HG03457 (cell line): ENCODE measurements around the gene ELOVL5.
"Not testable (repeated sequence)": the region's sequence is repeated elsewhere in the genome, so short reads cannot be mapped to it uniquely, and the experiment has no call there.

Source experiments
- ATAC-seq: cut with Tn5 transposase; IDR thresholded peaks from one replicate; pipeline ENCODE4 v1.9.1; 2021; ENCODE audit warnings: moderate number of reproducible peaks; ENCODE audit not compliant: unreplicated experiment

Gene ELOVL5, protein sequence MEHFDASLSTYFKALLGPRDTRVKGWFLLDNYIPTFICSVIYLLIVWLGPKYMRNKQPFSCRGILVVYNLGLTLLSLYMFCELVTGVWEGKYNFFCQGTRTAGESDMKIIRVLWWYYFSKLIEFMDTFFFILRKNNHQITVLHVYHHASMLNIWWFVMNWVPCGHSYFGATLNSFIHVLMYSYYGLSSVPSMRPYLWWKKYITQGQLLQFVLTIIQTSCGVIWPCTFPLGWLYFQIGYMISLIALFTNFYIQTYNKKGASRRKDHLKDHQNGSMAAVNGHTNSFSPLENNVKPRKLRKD

DNA sequence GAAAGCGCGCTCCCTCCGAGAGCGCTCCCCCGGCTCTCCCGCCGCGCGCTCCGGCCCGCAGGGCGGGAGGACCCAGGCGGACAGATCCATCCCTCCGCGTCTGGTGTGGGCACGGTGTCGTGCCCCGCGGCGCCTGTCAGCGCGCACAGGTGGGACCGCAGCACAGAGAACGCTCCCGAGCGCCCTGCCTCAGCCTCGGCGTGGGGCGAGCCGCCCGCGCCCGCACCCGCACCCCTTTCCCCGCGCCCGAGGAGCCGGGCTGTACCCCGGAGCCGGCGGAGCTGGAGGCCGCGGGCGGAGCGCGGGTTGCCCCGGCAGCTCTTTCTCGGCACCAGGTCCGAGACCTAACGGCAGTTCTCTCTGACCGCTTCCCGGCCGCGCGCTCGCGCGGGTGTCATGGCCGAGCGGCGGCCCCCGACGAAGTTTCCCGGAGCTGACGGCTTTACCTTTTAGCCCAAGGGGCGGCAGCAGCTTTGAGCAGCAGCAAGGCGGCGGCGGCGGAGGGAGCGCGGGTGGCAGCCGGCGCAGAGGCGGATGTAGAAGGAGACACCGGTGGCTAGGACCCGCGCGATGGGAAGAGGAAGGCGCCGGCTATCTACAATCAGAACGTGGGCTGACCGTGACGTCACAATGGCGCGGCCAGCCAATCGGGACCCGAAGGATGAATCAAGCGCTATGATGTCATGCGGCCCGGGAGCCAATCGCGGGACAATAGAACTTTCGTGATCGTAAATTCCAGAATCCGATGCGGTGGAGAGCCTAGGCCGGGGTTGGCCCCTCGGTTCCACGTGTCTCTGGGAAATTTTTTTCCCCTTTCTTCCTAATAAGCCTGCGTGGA, at the start of gene ELOVL5:
Gene ELOVL5 (minus strand): TSS at position 580 of the 838 bp plus-strand sequence. CDS start 53,251 bp downstream, outside the sequence.
- peak; percentile 58 for ATAC-seq

DNA sequence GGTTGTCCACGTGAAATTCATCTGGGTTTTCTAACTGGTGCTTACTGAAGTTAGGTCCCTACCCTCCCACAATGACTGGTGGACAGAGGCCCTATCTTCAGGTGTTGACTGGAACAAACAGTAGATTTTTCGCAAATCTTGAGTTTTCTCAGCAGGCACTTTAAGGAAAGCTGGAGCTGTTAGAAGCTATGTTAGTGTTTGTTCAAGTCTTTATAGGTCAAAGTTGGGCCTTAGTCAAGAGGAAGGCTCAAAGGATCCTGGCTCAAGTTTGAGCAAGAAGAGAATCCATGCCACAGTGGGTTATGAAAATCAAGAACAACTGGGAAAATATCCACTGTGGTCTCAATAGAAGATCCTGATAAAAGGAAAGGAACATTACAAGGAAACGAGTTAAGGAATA, 48.5 kb upstream of the ELOVL5 start:
- no peak for ATAC-seq

DNA sequence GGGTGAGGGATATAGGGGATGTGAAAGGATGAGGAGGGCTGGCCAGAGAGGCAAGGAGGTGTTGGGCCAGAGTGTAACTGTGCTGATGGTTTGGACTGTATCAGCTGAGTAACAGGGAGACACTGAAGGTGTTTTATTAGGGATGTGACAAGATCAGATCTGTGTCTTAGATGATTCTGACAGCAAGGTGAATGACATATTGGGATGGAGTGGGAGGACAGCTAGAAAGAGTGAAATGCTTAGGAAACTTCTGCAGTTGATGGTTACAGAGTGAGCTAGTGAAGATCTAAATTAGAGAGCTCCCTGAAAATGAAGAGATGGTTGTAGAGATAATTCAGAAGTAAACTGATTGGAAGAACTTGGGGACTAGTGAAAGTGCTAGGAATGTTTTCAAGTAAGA, 47.2 kb upstream of the ELOVL5 start:
- no peak for ATAC-seq

DNA sequence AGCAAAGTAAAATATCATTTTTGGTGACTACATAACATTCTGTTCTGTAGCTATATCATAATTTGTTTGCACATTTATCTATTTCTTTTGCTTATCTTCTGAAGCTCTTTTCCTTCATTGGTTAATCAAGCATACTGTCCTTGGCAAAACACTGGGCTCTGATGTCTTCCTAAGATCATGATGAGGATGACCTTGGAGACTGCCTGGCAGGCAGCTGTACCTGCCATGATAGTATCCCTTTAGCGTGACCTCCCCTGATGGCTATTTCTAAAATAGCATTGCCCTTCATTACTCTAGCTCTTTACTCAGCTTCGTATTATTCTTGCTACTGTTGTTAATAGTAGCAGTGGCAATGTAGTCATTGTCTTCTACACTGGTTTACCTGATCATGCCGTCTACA, 46.0 kb upstream of the ELOVL5 start:
- no peak for ATAC-seq

DNA sequence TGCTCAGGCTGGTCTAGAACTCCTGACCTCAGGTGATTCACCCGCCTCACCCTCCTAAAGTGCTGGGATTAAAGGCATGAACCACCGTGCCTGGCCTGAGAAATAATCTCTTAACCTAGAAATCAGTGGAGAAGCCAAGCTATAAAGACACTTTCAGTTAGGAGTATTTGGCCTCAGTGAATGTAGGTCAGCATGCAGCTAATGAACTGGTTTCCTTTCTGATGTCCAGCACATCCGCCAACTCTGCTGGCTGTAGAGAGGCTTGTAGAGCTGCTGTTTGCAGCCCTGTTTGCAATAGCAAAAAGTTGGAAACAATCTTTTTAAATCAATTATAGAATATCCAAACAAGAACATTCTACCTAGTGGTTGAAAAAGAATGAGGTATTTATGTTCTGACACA, 42.4 kb upstream of the ELOVL5 start:
- ATAC-seq = no peak

DNA sequence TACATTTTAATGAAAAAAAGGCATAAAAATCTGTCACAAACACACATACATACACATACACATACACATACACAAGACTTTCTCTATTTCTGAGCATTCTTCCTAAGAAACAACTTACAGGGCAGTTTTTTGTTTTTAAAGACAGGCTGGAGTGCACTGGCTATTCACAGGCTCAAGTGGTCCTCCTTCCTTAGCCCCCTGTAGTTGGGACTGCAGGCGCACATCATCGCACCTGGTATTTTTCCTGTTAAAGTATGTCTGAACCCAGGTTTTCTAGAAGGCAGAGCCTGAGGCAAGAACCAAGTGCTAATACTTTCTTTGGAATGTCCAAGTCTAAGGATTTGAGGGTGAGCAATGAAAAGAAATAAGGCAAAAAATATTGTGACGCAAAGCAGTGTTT, 41.3 kb upstream of the ELOVL5 start:
- no peak for ATAC-seq

DNA sequence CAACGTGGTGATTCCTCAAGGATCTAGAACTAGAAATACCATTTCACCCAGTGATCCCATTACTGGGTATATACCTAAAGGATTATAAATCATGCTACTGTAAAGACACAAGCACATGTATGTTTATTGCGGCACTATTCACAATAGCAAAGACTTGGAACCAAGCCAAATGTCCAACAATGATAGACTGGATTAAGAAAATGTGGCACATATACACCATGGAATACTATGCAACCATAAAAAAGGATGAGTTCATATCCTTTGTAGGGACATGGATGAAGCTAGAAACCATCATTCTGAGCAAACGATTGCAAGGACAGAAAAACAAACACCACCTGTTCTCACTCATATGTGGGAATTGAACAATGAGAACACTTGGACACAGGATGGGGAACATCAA, 39.9 kb upstream of the ELOVL5 start:
- not testable (repeated sequence) for ATAC-seq

DNA sequence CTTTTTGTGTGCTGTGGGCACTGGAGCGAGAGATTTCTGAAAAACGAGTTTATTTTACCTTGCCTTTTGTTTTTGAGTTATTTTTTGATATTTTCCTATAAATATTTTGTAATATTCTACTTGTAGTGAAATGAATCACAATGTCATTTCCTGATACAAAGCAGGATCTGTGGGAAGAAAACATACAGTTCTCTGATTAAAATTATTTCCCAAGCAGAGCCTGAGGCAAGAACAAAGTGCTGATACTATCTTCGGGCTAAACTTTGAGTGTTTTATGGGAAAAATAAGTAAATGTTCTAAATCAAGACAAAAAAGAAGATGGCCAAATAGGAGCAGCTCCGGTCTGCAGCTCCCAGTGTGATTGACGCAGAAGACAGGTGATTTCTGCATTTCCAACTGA, 33.7 kb upstream of the ELOVL5 start:
- no peak for ATAC-seq

DNA sequence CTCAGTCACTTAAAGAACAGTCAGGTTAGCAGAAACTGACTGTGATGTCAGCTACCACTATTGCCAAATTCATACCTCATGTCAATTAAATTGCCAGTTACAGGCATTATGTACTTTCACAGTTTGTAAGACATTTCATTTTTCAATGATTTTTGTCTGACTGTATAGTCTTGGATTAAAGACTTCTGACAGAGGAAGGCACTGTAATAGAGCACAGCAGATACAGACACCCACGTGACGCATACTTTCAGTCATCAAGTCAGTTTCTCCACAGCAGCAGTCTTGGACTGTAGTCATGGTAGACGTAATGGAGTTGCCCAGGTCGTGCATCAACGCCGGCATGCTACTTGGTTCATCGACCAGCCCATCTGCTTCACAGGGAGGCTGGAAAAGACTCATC, 29.5 kb upstream of the ELOVL5 start:
- no peak for ATAC-seq

DNA sequence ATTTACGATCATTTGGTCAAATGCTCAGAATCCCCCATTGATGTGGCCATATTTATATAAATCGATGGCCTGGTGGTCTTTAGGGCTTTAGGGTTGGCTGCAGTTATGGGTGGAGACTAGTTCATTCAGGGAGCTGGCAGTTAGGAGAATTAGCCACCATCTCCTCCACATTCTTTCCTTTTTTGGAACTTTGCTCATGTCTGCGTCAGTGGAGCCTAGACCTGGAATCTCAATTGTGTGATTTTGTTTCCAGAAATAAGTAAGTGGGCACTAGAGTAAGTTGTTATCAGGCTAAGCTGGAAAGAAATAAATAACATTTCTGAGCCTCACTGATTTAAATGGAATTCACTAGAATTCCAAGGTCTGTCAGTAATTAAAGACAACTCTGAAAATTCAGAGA, 29.0 kb upstream of the ELOVL5 start:
- ATAC-seq = no peak

DNA sequence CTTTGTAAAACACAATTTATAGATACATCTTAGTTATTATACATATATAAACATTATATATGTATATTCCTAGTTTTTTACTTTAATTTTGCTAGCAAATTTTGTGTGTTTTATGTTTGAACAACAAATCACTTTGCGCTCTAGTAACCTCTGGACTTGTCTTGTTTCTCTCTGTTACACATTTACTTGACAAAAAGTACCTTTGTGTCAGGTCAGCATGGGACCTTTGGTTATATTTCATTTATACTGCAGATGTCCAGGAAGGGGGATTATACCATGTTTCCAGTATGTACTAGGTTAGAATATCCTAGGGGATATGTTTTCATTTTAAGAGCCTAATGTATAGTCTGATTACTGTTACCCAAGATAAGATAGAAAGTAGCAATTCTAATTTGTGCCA, 28.5 kb upstream of the ELOVL5 start:
- no peak for ATAC-seq

DNA sequence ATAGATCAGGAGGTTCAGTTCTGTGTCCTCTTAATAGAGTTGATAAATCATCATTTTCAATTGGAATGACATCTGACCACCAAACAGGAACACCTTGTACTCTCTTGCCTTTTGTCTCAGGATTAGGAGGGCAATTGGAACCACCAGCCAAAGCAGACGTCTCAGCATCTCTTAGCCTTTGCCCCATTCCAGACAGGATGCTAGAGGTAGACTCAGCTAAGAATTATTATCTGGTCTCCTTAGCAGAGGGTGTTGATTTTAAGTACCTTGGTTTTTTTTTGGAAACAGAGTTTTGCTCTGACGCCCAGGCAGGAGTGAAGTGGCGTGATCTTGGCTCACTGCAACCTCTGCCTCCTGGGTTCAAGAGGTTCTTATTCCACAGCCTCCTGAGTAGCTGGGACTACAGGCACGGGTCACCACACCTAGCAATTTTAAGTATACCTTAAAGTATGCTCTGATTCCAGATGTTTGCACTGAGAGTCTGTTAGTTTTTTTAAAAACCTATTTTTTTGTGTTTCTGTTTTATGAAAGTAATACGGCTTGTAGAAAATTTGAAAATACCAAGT, 28.0 kb upstream of the ELOVL5 start:
- no peak for ATAC-seq

DNA sequence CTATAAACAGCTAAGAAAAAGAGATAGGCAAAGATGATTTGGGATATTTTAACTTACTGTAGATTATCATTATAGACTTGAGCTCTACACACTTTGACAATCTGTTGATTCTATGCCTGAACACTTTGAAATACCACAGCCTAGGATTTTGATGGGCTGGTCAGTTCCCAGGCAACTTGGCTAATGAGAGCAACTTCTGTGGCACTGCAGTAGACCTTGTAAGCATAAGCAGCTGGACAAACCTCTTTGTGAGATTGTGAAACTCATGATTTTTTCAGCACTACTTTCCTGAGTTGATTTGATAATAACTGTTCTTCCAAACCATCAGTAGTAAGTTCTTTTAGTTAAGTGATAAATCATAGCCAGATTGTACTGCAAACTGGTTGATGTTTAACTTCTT, 27.1 kb upstream of the ELOVL5 start:
- no peak for ATAC-seq

DNA sequence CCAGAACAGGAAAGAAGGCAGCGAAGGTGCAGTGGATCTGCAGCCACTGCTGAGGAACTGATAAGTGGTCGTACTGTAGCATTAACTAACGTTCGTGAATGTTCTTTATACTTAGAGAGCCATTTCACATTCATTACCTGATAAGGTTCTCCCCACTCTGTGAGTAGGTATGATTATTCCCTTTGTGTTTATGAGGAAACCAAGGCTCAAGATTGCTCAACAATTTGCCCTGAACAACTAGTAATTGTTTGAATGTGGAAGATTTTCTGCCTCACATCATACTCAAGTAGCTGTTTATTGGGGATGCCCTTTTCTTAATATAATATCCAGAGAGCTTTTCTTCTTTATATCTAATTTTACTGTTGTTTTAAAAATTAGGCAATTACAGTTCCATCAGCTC, 24.9 kb upstream of the ELOVL5 start:
- ATAC-seq = no peak

DNA sequence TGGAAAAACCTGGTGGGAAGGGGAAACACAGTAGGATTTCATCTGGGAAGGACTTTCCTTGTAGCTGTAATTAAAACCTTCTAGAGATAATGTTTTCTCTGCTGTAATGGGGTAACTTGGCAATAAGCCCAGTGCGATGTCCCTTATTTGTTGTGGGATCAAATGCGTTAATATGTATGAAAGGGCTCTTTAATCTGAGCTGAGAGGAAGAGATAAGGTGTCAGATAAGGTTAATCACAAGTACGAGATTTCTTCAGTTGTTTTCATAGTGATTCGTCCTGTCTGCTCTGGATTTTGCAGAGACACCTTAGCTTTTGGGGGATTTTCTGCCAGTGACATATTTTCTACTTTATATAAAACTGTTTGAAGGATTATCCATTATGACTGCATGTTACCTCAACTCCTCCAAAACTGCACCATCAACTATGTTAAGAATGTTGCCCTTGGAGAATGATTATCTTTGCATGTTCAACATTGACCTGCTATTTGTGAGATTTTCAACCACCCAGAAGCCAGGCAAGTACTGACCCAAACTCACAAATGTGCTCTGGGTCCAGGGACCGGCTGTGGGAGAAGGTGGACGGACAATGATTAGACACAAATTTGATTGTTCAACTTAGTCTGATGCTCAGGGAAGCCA, 21.2 kb upstream of the ELOVL5 start:
- no peak for ATAC-seq

DNA sequence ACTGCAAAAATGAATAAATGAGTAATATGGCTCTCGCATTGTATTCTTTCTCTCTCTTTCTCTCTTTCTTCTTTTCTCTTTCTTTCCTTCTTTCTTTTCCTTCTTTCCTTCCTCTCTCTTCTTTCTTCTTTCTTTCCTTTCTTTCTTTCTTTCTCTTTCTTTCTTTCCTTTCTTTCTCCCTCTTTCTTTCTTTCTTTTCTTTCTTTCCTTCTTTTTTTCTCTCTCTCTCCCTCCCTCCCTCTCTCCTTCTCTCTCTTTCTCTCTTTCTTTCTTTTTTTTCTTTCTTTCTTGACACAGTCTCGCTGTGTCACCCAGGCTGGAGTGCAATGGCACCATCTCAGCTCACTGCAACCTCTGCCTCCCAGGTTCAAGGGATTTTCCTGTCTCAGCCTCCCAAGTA, 20.3 kb upstream of the ELOVL5 start:
- no peak for ATAC-seq

DNA sequence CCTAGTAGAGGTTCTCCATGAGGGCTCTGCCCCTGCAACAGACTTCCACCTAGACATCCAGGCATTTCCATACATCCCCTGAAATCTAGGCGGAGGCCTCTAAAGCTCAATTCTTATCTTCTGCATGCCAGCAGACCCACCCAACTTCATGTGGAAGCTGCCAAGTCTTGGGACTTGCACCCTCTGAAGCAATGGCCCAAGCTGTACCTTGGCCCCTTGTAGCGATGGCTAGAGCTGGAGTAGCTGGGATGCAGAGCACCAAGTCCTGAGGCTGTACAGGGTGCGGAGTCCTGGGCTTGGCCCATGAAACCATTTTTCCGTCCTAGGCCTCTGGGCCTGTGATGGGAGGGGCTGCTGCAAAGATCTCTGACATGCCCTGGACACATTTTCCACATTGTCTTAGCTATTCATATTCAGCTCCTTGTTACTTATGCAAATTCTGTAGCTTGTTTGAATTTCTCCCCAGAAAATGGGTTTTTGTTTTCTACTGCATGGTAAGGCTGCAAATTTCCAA, 17.4 kb upstream of the ELOVL5 start:
- no peak for ATAC-seq

DNA sequence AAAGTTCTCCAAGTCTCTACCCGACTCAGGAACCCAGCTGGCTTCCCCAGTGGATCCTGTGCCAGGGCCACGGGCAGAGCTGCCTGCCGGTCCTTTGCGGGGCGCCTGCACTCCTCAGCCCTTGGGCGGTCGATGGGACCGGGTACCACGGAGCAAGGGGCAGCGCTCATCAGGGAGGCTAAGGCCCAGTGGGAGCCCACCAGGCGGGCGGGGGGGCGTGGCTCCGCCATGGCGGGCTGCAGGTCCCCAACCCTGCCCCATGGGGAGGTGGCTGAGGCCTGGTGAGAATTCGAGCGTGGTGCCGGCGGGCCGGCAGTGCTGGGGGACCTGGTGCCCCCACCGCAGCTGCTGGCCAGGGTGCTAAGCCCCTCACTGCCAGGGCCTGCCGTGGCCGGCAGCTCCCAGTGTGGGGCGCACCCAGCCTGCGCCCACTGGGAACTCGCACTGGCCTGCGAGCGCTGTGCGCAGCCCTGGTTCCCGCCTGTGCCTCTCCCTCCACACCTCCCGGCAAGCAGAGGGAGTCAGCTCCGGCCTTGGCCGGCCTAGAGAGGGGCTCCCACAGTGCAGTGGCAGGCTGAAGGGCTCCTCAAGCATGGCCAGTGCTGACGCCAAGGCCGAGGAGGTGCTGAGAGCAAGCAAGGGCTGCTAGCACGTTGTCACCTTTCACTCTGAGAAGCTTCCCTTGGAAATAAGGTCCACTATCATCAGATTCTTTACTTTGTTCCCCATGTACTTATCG, 14.8 kb upstream of the ELOVL5 start:
- ATAC-seq = no peak

DNA sequence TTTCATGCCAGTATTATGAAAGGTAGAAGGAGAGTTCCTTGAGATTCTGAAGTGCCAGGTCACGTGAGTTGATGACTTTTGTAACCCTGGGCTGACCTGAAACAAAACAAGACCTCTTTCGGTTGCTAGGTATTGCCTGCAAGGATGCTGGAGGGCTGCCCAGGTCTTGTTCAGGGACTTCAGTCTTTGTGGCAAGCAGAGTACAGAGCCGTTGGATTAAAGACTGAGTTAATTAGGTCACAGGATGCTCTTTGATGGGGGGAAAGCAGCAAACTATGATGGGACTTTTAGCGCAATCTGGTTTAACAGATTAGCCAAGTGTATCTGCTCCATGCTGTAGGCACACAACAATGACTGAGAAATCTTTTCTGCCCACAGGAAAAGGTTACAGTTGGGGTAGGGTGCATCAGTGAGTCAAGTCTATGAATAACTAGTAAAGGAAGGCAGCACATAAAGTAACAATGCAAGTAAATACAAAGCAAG, 12.8 kb upstream of the ELOVL5 start:
- no peak for ATAC-seq

DNA sequence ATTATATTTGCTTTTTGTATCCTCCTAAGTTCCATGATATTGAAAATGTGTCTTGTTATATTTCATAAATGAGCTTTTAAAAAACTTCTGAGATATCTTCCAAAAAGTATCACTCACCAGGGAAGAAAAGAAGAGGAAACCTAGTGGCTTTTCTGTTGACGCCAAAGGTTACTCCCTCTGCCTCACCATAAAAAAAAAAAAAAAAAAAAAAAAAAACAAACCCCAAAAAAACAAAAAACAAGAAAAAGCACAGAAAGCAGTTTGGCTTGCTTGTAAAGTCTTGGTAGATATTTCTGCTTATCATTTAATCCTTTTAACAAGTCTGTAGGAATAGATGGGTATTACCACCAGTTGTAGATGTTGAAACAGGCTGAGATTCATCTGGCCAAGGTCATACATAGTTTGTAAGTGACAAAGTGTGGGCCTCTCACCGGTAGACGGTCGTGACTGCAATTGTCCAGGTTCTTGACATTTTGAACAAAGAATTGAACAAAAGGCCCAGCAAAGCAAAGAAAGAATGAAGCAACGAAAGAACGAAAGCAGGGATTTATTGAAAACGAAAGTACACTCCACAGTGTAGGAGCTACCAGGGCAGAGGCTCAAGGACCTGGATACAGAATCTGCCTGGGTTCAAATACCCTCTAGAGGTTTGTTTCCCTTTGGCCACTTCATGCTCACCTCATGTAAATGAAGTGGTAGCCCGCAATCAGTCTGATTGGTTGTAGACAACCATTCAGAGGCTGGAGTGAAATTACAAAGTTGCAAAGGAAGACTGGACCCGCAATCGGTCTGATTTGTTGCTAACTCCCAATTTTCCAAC, 11.6 kb upstream of the ELOVL5 start:
- no peak for ATAC-seq
